ENCODE measurements around the gene POT1. TPM values are rescaled to one million over a fixed set of nuclear protein-coding genes. Genes with fewer than 3 reads are reported as not detected.

Gene POT1
- total RNA-seq, 1 donor from 2014 or later, result 42.9 TPM

DNA sequence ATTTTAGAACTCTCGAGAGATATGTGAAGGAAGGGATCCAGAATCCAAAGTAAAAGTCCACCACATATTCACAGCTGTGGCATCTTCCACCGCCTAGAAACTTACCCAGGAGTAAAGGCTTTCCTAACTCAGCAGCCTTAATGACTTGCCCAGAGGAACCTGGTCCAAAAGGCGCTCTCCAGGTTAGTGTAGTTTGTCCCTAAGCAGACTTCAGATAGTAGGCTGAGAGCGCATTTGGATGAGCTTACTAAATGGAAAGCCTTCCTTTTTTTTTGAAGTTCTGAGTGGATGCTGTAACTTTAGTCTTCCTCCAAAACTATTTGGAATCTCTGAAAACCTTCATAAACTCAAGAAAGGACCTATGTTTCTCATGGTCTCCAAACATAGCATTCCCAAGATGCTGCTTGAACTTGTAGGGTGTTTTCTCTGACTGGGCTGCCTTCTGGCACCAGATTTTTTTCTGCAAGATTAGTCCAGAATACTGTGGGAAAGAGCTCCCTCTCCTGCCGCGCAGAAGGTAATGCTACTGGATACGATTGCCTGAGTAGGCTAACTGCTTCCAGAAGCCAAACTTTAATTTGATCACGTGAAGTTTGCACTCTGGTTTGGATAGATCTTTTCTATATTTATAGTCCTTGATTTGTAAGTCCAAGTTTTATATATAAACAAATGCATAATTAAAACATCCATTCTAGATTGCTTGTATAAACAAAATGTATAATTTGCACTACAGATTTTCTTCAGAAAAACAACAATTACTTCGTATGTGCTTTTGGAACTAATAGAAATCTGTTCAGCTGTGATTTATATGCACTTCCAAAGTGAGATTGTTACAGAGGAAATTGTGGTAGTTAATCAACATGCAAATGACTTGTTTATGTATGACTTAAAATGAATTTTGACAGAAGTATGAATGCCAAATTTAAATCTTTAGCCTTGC is 144.5 kb downstream of the POT1 start:
- TF ChIP-seq, protein P1, sequence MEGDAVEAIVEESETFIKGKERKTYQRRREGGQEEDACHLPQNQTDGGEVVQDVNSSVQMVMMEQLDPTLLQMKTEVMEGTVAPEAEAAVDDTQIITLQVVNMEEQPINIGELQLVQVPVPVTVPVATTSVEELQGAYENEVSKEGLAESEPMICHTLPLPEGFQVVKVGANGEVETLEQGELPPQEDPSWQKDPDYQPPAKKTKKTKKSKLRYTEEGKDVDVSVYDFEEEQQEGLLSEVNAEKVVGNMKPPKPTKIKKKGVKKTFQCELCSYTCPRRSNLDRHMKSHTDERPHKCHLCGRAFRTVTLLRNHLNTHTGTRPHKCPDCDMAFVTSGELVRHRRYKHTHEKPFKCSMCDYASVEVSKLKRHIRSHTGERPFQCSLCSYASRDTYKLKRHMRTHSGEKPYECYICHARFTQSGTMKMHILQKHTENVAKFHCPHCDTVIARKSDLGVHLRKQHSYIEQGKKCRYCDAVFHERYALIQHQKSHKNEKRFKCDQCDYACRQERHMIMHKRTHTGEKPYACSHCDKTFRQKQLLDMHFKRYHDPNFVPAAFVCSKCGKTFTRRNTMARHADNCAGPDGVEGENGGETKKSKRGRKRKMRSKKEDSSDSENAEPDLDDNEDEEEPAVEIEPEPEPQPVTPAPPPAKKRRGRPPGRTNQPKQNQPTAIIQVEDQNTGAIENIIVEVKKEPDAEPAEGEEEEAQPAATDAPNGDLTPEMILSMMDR (IDR thresholded peaks at IDR 0.05; ENCODE audit: partially characterized antibody, unreplicated experiment), result peak; percentile 69
- Mint-ChIP-seq H3K36me3 (ENCODE audit: unreplicated experiment) (no peaks in the 10 kb centered on the region), H3K4me1 (ENCODE audit: low read depth, unreplicated experiment) (no peaks in the 10 kb centered on the region), H3K4me3 (ENCODE audit: unreplicated experiment) (no peak overlapping the region), H3K9me3 (ENCODE audit: unreplicated experiment) (peaks cover 2% of the 10 kb centered on the region), H3K27me3 (ENCODE audit: unreplicated experiment) (no peaks in the 10 kb centered on the region), H3K27ac (ENCODE audit: unreplicated experiment) (no peak overlapping the region)
- DNase-seq, result peak; percentile 60

DNA sequence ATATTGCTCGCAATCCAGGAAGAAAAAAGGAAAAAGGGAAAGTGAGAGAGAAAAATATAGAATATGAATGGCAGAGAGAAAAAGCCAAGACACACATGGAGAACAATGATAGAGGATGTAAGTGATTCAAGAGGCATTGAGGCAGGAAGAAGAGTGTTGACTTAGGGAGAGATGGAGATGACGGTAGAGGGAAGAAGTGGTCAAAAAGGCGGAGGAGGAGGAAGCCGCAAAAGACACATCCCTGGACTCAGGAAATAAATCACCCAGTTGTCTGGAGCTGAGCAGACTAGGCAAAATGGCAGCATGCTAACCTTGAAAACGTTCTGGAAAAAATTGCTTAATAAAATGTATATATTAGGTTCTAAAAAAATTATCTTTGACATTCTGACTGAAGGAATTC is 146.4 kb downstream of the POT1 start:
- no peak overlapping the region for H3K27ac Mint-ChIP-seq (ENCODE audit: unreplicated experiment)

DNA sequence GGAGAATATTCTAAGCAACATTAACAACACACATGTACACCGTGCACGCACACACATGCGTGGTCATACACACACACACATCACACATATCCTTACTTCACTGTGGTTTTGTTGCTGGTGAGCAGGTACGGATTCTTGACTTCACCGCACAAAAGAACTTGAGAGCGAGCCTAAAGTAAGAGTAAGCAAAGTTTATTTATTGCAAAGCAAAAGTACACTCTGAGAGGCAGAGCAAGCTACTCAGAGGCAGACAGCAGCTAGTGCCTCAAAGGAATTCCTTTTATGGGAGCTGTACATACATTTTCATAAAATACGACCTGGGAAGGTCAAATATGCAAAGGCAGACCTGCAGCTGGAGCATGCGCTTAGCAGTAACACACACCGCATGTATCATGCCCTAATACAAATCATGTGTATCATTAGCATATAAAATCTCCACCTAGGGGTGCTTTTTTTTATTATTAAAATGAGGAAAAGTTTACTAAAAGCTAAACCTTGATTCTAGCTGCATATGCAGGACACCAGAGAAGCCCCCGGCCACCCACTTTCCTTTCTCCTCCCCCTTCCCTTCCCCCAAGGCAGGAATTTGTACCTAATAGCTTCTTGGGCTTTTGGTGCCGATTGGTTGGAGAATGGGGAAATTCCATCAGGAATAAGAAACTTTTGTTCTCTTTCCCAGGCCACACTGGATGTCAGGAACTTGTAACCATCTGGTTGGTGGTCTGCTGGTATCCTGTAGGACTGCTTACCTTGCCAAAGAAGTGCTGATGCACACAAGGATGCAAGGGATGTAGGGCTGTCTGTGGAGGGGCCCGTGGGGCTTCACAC is 147.5 kb downstream of the POT1 start:
- no peaks in the 10 kb centered on the region for H3K4me1 Mint-ChIP-seq (ENCODE audit: low read depth, unreplicated experiment)
- H3K27me3 Mint-ChIP-seq (ENCODE audit: unreplicated experiment), result no peaks in the 10 kb centered on the region
- TF ChIP-seq, protein P1 (IDR thresholded peaks at IDR 0.05; ENCODE audit: partially characterized antibody, unreplicated experiment), result no peak
- no peak overlapping the region for H3K4me3 Mint-ChIP-seq (ENCODE audit: unreplicated experiment)
- DNase-seq, result no peak
- H3K27ac Mint-ChIP-seq (ENCODE audit: unreplicated experiment), result no peak overlapping the region
- H3K9me3 Mint-ChIP-seq (ENCODE audit: unreplicated experiment), result peaks cover 2% of the 10 kb centered on the region
- H3K36me3 Mint-ChIP-seq (ENCODE audit: unreplicated experiment), result no peaks in the 10 kb centered on the region

More for the DNA sequence above, 146.4 kb downstream of the POT1 start:
- H3K36me3 Mint-ChIP-seq (ENCODE audit: unreplicated experiment), result no peaks in the 10 kb centered on the region
- H3K9me3 Mint-ChIP-seq (ENCODE audit: unreplicated experiment), result peaks cover 2% of the 10 kb centered on the region
- no peaks in the 10 kb centered on the region for H3K4me1 Mint-ChIP-seq (ENCODE audit: low read depth, unreplicated experiment)
- TF ChIP-seq, protein P1 (IDR thresholded peaks at IDR 0.05; ENCODE audit: partially characterized antibody, unreplicated experiment), result no peak
- no peak overlapping the region for H3K4me3 Mint-ChIP-seq (ENCODE audit: unreplicated experiment)
- no peaks in the 10 kb centered on the region for H3K27me3 Mint-ChIP-seq (ENCODE audit: unreplicated experiment)
- no peak for DNase-seq

DNA sequence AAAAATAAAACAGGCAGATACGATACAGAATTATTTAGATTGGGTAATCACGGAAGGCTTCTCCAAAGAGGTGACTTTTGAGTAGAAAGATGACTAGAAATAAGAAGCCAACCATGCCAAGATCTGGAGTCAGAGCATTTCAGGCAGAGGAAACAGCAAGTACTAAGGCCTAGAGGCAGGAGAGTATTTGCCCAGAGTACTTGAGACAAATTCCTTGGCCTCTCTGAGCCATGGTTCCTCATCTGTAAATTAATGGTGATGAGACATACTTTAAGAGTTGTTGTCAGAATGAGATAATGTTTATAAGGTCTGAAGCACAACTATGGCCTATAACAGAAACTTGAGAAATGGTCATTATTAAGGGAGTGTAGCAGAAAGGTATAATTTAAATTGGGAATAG is 148.2 kb downstream of the POT1 start:
- H3K27ac Mint-ChIP-seq (ENCODE audit: unreplicated experiment), result no peak overlapping the region
- TF ChIP-seq, protein P1 (IDR thresholded peaks at IDR 0.05; ENCODE audit: partially characterized antibody, unreplicated experiment), result no peak
- peaks cover 2% of the 10 kb centered on the region for H3K9me3 Mint-ChIP-seq (ENCODE audit: unreplicated experiment)
- H3K36me3 Mint-ChIP-seq (ENCODE audit: unreplicated experiment), result no peaks in the 10 kb centered on the region
- no peaks in the 10 kb centered on the region for H3K27me3 Mint-ChIP-seq (ENCODE audit: unreplicated experiment)
- no peaks in the 10 kb centered on the region for H3K4me1 Mint-ChIP-seq (ENCODE audit: low read depth, unreplicated experiment)
- DNase-seq, result no peak
- H3K4me3 Mint-ChIP-seq (ENCODE audit: unreplicated experiment), result no peak overlapping the region
